Endodermal cell (in vitro differentiated cells): Measurements from ENCODE around the gene HHAT. TPM values are rescaled to one million over a fixed set of nuclear protein-coding genes. Genes with fewer than 3 reads are reported as not detected.

Experiments
- DNase-seq: peaks from one replicate; pipeline ENCODE4 v3.0.0-alpha.2; 2017
- H3K27ac ChIP-seq: 2 replicates; pipeline ENCODE4 v1.5.1; 2013; ENCODE audit warnings: mild to moderate bottlenecking, low read depth, low read length, moderate library complexity
- H3K27me3 ChIP-seq: 2 replicates; pipeline ENCODE4 v1.6.1; 2013; ENCODE audit warnings: mild to moderate bottlenecking, low read length, moderate library complexity; ENCODE audit not compliant: insufficient read depth, control insufficient read depth, poor library complexity, severe bottlenecking
- H3K36me3 ChIP-seq: 2 replicates; pipeline ENCODE4 v1.7.0; 2013; ENCODE audit warnings: mild to moderate bottlenecking, low read length, moderate library complexity; ENCODE audit not compliant: control insufficient read depth, insufficient read depth
- H3K4me1 ChIP-seq: one replicate; pipeline ENCODE4 v1.7.0; 2013; ENCODE audit warnings: low read length; ENCODE audit not compliant: control insufficient read depth, insufficient read depth
- H3K4me3 ChIP-seq: 2 replicates; pipeline ENCODE4 v1.5.1; 2013; ENCODE audit warnings: mild to moderate bottlenecking, low read length, moderate library complexity
- H3K9ac ChIP-seq: 2 replicates; pipeline ENCODE4 v1.6.1; 2013; ENCODE audit warnings: mild to moderate bottlenecking, low read length, moderate library complexity; ENCODE audit not compliant: poor library complexity, severe bottlenecking; ENCODE audit errors: extremely low read depth
- H3K9me3 ChIP-seq: 2 replicates; pipeline ENCODE4 v1.6.1; 2013; ENCODE audit warnings: mild to moderate bottlenecking, low read length, moderate library complexity; ENCODE audit not compliant: control insufficient read depth
- H3K27ac Mint-ChIP-seq: 2 replicates; pipeline ENCODE4 v1.8.0; 2020; ENCODE audit warnings: mixed read lengths
- H3K27me3 Mint-ChIP-seq: 2 replicates; pipeline ENCODE4 v1.8.0; 2021; ENCODE audit warnings: mild to moderate bottlenecking, mixed read lengths; ENCODE audit not compliant: insufficient read depth
- H3K36me3 Mint-ChIP-seq: 2 replicates; pipeline ENCODE4 v1.8.0; 2020; ENCODE audit warnings: low read depth, mixed read lengths
- H3K4me1 Mint-ChIP-seq: 2 replicates; pipeline ENCODE4 v1.8.0; 2020; ENCODE audit warnings: mixed read lengths
- H3K4me3 Mint-ChIP-seq: 2 replicates; pipeline ENCODE4 v1.8.0; 2020; ENCODE audit warnings: mild to moderate bottlenecking, moderate library complexity, mixed read lengths
- H3K9me3 Mint-ChIP-seq: 2 replicates; pipeline ENCODE4 v1.8.0; 2020; ENCODE audit warnings: mild to moderate bottlenecking, mixed read lengths
- WGBS, 2 experiments: methylation state at CpG; one replicate each; pipeline versions ENCODE4 v1.1.5 to v1.1.7; 2013; ENCODE audit warnings: missing lambda C conversion rate in 2 of 2, mixed read lengths in 1 of 2; ENCODE audit not compliant: insufficient coverage in 1 of 2, insufficient read length in 1 of 2; 5-methylcytosine and 5-hydroxymethylcytosine counted together
- total RNA-seq, 2 donors: library from RNA; stranded (reverse); fragmentation: NEBNext Ultra II Directional in 1 of 2; extraction: Animal tissue kit (Norgen Biotek cat#: 25700) in 1 of 2; gene quantifications; 2 replicates in 1 of 2; 3 replicates in 1 of 2; pipeline ENCODE4 v1.2.1, GENCODE V29; 2021
- TF ChIP-seq, protein P1 (sequence below): fragments of 200-600 bp; sonication (generic); conservative IDR thresholded peaks from 2 replicates; pipeline ENCODE4 v1.5.0; 2021; ENCODE audit warnings: antibody characterized with exemption, mild to moderate bottlenecking

HHAT gene
- total RNA-seq, 2 donors from 2014 or later = 6.9 to 9.8 TPM

DNA sequence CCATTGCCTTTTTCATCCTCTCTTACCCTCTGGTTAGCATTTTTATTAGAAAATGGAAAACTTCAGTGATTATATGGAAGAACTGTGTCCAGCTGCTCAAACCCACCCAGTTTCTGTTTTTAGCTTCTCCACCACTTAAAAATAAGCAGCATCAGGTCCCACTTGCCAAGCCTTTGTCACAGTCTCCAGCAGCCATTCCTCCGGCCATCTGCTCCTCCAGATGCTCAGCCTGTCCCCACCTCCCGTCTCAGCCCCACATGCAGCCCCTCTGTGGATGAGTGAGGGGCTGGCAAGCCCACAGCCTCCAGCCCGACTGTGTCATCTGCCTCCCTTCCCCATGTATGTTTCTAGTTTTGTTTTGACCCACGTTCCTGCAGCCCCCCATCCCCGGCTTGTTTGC lies 289.7 kb downstream of the HHAT start:
- Mint-ChIP-seq H3K36me3 (no peaks in the 10 kb centered on the region), H3K27me3 (peaks cover 1% of the 10 kb centered on the region), H3K9me3 (peaks cover 5% of the 10 kb centered on the region), H3K27ac (no peak overlapping the region), H3K4me1 (no peaks in the 10 kb centered on the region), H3K4me3 (no peak overlapping the region)
- no peak overlapping the region for H3K4me3 ChIP-seq
- H3K4me1 ChIP-seq = no peaks in the 10 kb centered on the region
- DNase-seq = no peak
- H3K9me3 ChIP-seq = no peaks in the 10 kb centered on the region
- no peak overlapping the region for H3K9ac ChIP-seq
- no peaks in the 10 kb centered on the region for H3K27me3 ChIP-seq
- TF ChIP-seq, protein P1, sequence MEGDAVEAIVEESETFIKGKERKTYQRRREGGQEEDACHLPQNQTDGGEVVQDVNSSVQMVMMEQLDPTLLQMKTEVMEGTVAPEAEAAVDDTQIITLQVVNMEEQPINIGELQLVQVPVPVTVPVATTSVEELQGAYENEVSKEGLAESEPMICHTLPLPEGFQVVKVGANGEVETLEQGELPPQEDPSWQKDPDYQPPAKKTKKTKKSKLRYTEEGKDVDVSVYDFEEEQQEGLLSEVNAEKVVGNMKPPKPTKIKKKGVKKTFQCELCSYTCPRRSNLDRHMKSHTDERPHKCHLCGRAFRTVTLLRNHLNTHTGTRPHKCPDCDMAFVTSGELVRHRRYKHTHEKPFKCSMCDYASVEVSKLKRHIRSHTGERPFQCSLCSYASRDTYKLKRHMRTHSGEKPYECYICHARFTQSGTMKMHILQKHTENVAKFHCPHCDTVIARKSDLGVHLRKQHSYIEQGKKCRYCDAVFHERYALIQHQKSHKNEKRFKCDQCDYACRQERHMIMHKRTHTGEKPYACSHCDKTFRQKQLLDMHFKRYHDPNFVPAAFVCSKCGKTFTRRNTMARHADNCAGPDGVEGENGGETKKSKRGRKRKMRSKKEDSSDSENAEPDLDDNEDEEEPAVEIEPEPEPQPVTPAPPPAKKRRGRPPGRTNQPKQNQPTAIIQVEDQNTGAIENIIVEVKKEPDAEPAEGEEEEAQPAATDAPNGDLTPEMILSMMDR = no peak
- no peak overlapping the region for H3K27ac ChIP-seq
- 83 to 91% methylated on average over 2 to 5 of the region's 5 CpGs for WGBS, 2 experiments
- H3K36me3 ChIP-seq = no peaks in the 10 kb centered on the region

DNA sequence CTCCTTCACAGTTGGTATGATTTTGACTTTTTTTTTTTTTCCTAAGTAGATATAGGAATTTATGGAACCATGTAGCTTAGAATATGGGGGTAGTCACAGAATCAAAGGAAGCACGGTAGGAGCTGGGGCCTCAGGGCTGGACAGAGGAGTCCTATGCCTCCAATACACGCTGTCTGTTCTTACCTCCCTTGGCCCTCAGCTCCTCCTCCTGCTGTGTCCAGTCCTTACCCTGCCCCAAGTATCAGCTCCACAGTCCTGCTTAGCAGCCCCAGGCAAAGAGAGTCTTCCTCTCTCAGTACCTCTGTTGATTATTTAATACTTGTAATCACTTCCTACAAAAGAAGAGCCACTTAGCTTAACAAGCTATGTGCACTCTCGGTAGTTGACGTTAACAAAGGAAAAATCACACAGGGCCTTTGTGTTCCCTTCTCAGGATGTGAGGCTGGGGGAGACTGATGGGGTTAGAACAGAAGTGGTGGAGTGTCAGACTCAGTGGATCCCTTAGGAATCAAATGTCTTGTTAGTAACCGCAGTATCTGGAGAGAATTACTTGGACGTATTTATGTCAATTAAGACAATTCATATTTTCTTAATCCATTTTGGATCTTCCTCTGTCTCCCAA lies 292.3 kb downstream of the HHAT start:
- DNase-seq = no peak
- Histone ChIP-seq H3K27me3 (no peaks in the 10 kb centered on the region), H3K27ac (no peak overlapping the region), H3K4me1 (no peaks in the 10 kb centered on the region), H3K4me3 (no peak overlapping the region), H3K36me3 (no peaks in the 10 kb centered on the region), H3K9me3 (no peaks in the 10 kb centered on the region), H3K9ac (no peak overlapping the region)
- TF ChIP-seq, protein P1 = no peak
- Mint-ChIP-seq H3K9me3 (no peaks in the 10 kb centered on the region), H3K4me1 (no peaks in the 10 kb centered on the region), H3K36me3 (no peaks in the 10 kb centered on the region), H3K4me3 (no peak overlapping the region), H3K27ac (no peak overlapping the region), H3K27me3 (no peaks in the 10 kb centered on the region)
- WGBS, 2 experiments = 87 to 100% methylated on average over 2 to 6 of the region's 6 CpGs

DNA sequence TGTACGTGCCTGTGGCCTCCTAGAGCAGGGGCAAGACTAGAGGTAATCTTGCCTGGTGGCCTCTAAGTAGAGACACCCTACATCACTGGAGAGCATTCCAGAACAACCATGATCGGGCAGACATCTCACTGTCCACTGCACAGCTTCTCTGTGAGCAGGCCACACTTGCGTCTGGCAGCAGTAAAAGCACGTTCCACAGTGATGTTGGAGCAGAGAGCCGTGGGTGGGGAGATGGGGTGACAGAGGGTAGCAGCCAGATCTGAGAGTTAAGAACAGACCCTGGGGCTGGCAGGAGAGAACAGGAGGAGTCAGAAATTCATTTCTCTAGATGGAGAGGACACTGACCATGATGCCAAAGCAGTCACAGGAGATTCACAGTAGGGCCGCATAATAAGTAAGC lies 293.0 kb downstream of the HHAT start:
- H3K4me1 Mint-ChIP-seq = no peaks in the 10 kb centered on the region

More for the DNA sequence above, 293.0 kb downstream of the HHAT start:
- Mint-ChIP-seq H3K9me3 (no peaks in the 10 kb centered on the region), H3K27ac (no peak overlapping the region), H3K4me3 (no peak overlapping the region), H3K36me3 (no peaks in the 10 kb centered on the region), H3K27me3 (no peaks in the 10 kb centered on the region)
- WGBS, 2 experiments = 89 to 90% methylated on average over 5 to 6 of the region's 6 CpGs
- no peak overlapping the region for H3K9ac ChIP-seq
- no peaks in the 10 kb centered on the region for H3K27me3 ChIP-seq
- TF ChIP-seq, protein P1 = no peak
- no peak overlapping the region for H3K27ac ChIP-seq
- H3K36me3 ChIP-seq = no peaks in the 10 kb centered on the region
- H3K4me1 ChIP-seq = no peaks in the 10 kb centered on the region
- DNase-seq = no peak
- H3K9me3 ChIP-seq = no peaks in the 10 kb centered on the region
- no peak overlapping the region for H3K4me3 ChIP-seq
